ENCODE measurements around the gene TTK. TPM values are rescaled to one million over a fixed set of nuclear protein-coding genes. Genes with fewer than 3 reads are reported as not detected.

TTK gene
- polyA plus RNA-seq (2011; rRNA removed) = 5.1 and 10.5 TPM in 2 replicates
- polyA minus RNA-seq (2011; rRNA and poly(A)+ RNA removed) = 4.8 and 5.3 TPM in 2 replicates

- no peaks in the 10 kb centered on the region for H3K36me3 ChIP-seq (ENCODE audit: control insufficient read depth, insufficient read depth, low read length)
- POLR2A ChIA-PET = no interaction called here
- H3K27me3 ChIP-seq (ENCODE audit: control insufficient read depth, insufficient read depth, low read length) = no peaks in the 10 kb centered on the region
- TF ChIP-seq CTCF (IDR thresholded peaks at IDR 0.05; ENCODE audit: insufficient read depth, low read depth, low read length) = no peak
- H3K4me3 ChIP-seq (ENCODE audit: low read depth, low read length) = peak within 1 kb of the TSS; percentile 81
- CTCF ChIA-PET = interaction anchor here (1.0 kb wide), 1 partner anchor 56 kb away, joined by 3 read pairs; no protein-coding TSS in a partner anchor
- DNase-seq (ENCODE audit: low read depth) = peak; percentile 69
These were observed at the start of gene TTK for GRCh38 chr6:80004173-80005072. Gene TTK (plus strand): TSS chr6:80004649. CDS start chr6:80005844, 1,195 bp downstream.

- Histone ChIP-seq H3K4me3 (ENCODE audit: low read depth, low read length) (no peak overlapping the region), H3K36me3 (ENCODE audit: control insufficient read depth, insufficient read depth, low read length) (no peaks in the 10 kb centered on the region), H3K27me3 (ENCODE audit: control insufficient read depth, insufficient read depth, low read length) (no peaks in the 10 kb centered on the region)
- CTCF ChIA-PET = interaction anchor here (0.9 to 1.0 kb wide), 2 partner anchors 21 to 139 kb away, joined by 3 to 5 read pairs; no protein-coding TSS in a partner anchor
- POLR2A ChIA-PET = no interaction called here
- TF ChIP-seq CTCF (IDR thresholded peaks at IDR 0.05; ENCODE audit: insufficient read depth, low read depth, low read length) = no peak
- DNase-seq (ENCODE audit: low read depth) = no peak
These were observed 49.6 kb upstream of the TTK start for GRCh38 chr6:79954849-79955248.

- POLR2A ChIA-PET = no interaction called here
These were observed 39.8 kb upstream of the TTK start for GRCh38 chr6:79964607-79965081.

GRCh38 chr6:79967178-79967577 lies 37.3 kb upstream of the TTK start:
- Histone ChIP-seq H3K4me3 (ENCODE audit: low read depth, low read length) (no peak overlapping the region), H3K36me3 (ENCODE audit: control insufficient read depth, insufficient read depth, low read length) (no peaks in the 10 kb centered on the region), H3K27me3 (ENCODE audit: control insufficient read depth, insufficient read depth, low read length) (no peaks in the 10 kb centered on the region)
- TF ChIP-seq CTCF (IDR thresholded peaks at IDR 0.05; ENCODE audit: insufficient read depth, low read depth, low read length) = no peak
- DNase-seq (ENCODE audit: low read depth) = no peak
- CTCF ChIA-PET = interaction anchor here (1.8 kb wide), 1 partner anchor 18 kb away, joined by 5 read pairs; no protein-coding TSS in a partner anchor
- POLR2A ChIA-PET = no interaction called here

More at GRCh38 chr6:79964607-79965081, 39.8 kb upstream of the TTK start:
- Histone ChIP-seq H3K27me3 (ENCODE audit: control insufficient read depth, insufficient read depth, low read length) (no peaks in the 10 kb centered on the region), H3K4me3 (ENCODE audit: low read depth, low read length) (no peak overlapping the region), H3K36me3 (ENCODE audit: control insufficient read depth, insufficient read depth, low read length) (no peaks in the 10 kb centered on the region)
- TF ChIP-seq CTCF (IDR thresholded peaks at IDR 0.05; ENCODE audit: insufficient read depth, low read depth, low read length) = no peak
- DNase-seq (ENCODE audit: low read depth) = no peak
- CTCF ChIA-PET = no interaction called here

GRCh38 chr6:79969784-79970183 lies 34.7 kb upstream of the TTK start:
- no peaks in the 10 kb centered on the region for H3K36me3 ChIP-seq (ENCODE audit: control insufficient read depth, insufficient read depth, low read length)
- DNase-seq (ENCODE audit: low read depth) = no peak
- no peaks in the 10 kb centered on the region for H3K27me3 ChIP-seq (ENCODE audit: control insufficient read depth, insufficient read depth, low read length)
- CTCF ChIA-PET = no interaction called here
- POLR2A ChIA-PET = no interaction called here
- no peak overlapping the region for H3K4me3 ChIP-seq (ENCODE audit: low read depth, low read length)
- no peak for TF ChIP-seq CTCF (IDR thresholded peaks at IDR 0.05; ENCODE audit: insufficient read depth, low read depth, low read length)

Measured in BJ (cell line).